SK-N-SH (cell line): ENCODE data around the gene PCED1B. TPM values are rescaled to one million over a fixed set of nuclear protein-coding genes. Genes with fewer than 3 reads are reported as not detected.

ENCODE experiments used
- CTCF ChIA-PET: fragments of 300-600, 350-600 bp; formaldehyde crosslinking; extraction: SDS; loops from one replicate; lab custom pipeline; 2021; lab: Yijun Ruan, JAX
- POLR2A ChIA-PET: fragments of 350-600 bp; sonication (Branson Sonifier 250); formaldehyde crosslinking; extraction: SDS; loops from one replicate; lab custom pipeline; 2020; ENCODE audit warnings: antibody characterized with exemption, inconsistent platforms; lab: Yijun Ruan, JAX
- DNase-seq: peaks from one replicate; pipeline ENCODE4 v3.0.0; 2012
- H2AFZ ChIP-seq: fragments of 200-600 bp; sonication (generic); 2 replicates; pipeline ENCODE4 v1.8.1; 2016; ENCODE audit warnings: antibody characterized with exemption, mild to moderate bottlenecking, low read depth
- H3F3A ChIP-seq: fragments of 200-600 bp; sonication (generic); replicated peaks from 2 replicates; pipeline ENCODE3; 2016; ENCODE audit warnings: antibody characterized with exemption, mild to moderate bottlenecking; ENCODE audit not compliant: insufficient read depth
- H3K27ac ChIP-seq, 2 experiments: fragments of 200-500 bp in 1 of 2; fragments of 200-600 bp in 1 of 2; sonication (Bioruptor generic) in 1 of 2; sonication (generic), shearing (Covaris generic) in 1 of 2; 2 replicates each; pipeline versions ENCODE4 v1.5.1 to v1.6.1; 2014 to 2016; ENCODE audit warnings: low read depth in 2 of 2, inconsistent platforms in 1 of 2, low read length in 1 of 2, mild to moderate bottlenecking in 1 of 2, mixed read lengths in 1 of 2
- H3K27me3 ChIP-seq: fragments of 200-600 bp; sonication (generic), shearing (Covaris generic); 2 replicates; pipeline ENCODE4 v1.6.1; 2016; ENCODE audit warnings: mixed run types; ENCODE audit not compliant: insufficient read depth
- H3K36me3 ChIP-seq, 2 experiments: fragments of 200-500 bp in 1 of 2; fragments of 200-600 bp in 1 of 2; sonication (Bioruptor generic) in 1 of 2; sonication (generic) in 1 of 2; replicated peaks in 1 of 2; 2 replicates each; pipeline versions ENCODE3 to v1.5.1; 2014 to 2016; ENCODE audit warnings: low read length in 1 of 2, mild to moderate bottlenecking in 1 of 2; ENCODE audit not compliant: insufficient read depth in 2 of 2, control insufficient read depth in 1 of 2
- H3K4me1 ChIP-seq, 2 experiments: fragments of 200-500 bp in 1 of 2; fragments of 200-600 bp in 1 of 2; sonication (Bioruptor generic) in 1 of 2; sonication (generic), shearing (Covaris generic) in 1 of 2; 2 replicates each; pipeline versions ENCODE4 v1.5.1 to v1.6.1; 2014 to 2016; ENCODE audit warnings: low read depth in 1 of 2, low read length in 1 of 2, mixed run types in 1 of 2; ENCODE audit not compliant: insufficient read depth in 2 of 2, control insufficient read depth in 1 of 2
- H3K4me2 ChIP-seq: fragments of 200-600 bp; sonication (generic), shearing (Covaris generic); 2 replicates; pipeline ENCODE4 v1.6.1; 2017; ENCODE audit warnings: mixed run types
- H3K4me3 ChIP-seq, 2 experiments: fragments of 200-500 bp in 1 of 2; fragments of 200-600 bp in 1 of 2; sonication (Bioruptor generic) in 1 of 2; sonication (generic), shearing (Covaris generic) in 1 of 2; 2 replicates each; pipeline versions ENCODE4 v1.5.1 to v1.8.1; 2014 to 2016; ENCODE audit warnings: low read depth in 2 of 2, inconsistent platforms in 1 of 2, low read length in 1 of 2, mild to moderate bottlenecking in 1 of 2, mixed read lengths in 1 of 2, moderate library complexity in 1 of 2
- H3K79me2 ChIP-seq: fragments of 200-600 bp; sonication (generic); 2 replicates; pipeline ENCODE4 v1.8.1; 2017; ENCODE audit warnings: mild to moderate bottlenecking; ENCODE audit not compliant: insufficient read depth
- H3K9ac ChIP-seq: fragments of 200-600 bp; sonication (generic); 2 replicates; pipeline ENCODE4 v1.6.1; 2017; ENCODE audit warnings: mixed run types
- H3K9me2 ChIP-seq: fragments of 200-600 bp; sonication (generic); 2 replicates; pipeline ENCODE4 v1.6.1; 2017; ENCODE audit warnings: mixed run types
- H3K9me3 ChIP-seq: fragments of 200-600 bp; sonication (generic); 2 replicates; pipeline ENCODE4 v1.6.1; 2017; ENCODE audit warnings: mixed run types, mild to moderate bottlenecking, moderate library complexity
- H4K20me1 ChIP-seq: fragments of 200-600 bp; sonication (generic); 2 replicates; pipeline ENCODE4 v1.6.1; 2017; ENCODE audit warnings: mild to moderate bottlenecking, mixed run types; ENCODE audit not compliant: insufficient read depth
- CHD2 ChIP-seq: fragments of 150-350 bp; IDR thresholded peaks from 2 replicates; pipeline ENCODE4 v1.6.1; 2018; ENCODE audit warnings: low read length; ENCODE audit not compliant: partially characterized antibody
- CTCF ChIP-seq: fragments of 200-600 bp; sonication (generic); IDR thresholded peaks from 2 replicates; pipeline ENCODE4 v1.6.1; 2017; ENCODE audit warnings: antibody characterized with exemption, mild to moderate bottlenecking, moderate library complexity
- EP300 ChIP-seq, 2 experiments: IDR thresholded peaks; 2 replicates each; pipeline versions ENCODE4 v1.4.0 to v1.6.1; 2012; ENCODE audit warnings: borderline replicate concordance in 1 of 2, low read depth in 1 of 2, low read length in 1 of 2
- FOSL2 ChIP-seq: IDR thresholded peaks from 2 replicates; pipeline ENCODE4 v1.4.0; 2012; ENCODE audit warnings: low read depth, mild to moderate bottlenecking, moderate library complexity, borderline replicate concordance
- FOXM1 ChIP-seq: IDR thresholded peaks from 2 replicates; pipeline ENCODE4 v1.4.0; 2012; ENCODE audit warnings: low read depth, mild to moderate bottlenecking
- GATA2 ChIP-seq: sonication (generic); formaldehyde crosslinking; IDR thresholded peaks from 2 replicates; pipeline ENCODE4 v1.5.0; 2020; ENCODE audit warnings: mild to moderate bottlenecking, missing genetic modification reagents
- IRF3 ChIP-seq: fragments of 150-350 bp; IDR thresholded peaks from 2 replicates; pipeline ENCODE4 v1.6.1; 2016; ENCODE audit warnings: mild to moderate bottlenecking, low read depth, low read length
- MAX ChIP-seq: IDR thresholded peaks from 2 replicates; pipeline ENCODE4 v1.4.0; 2012; ENCODE audit warnings: low read depth
- PBX3 ChIP-seq: IDR thresholded peaks from 2 replicates; pipeline ENCODE4; 2012
- POLR2AphosphoS5 ChIP-seq: IDR thresholded peaks from 2 replicates; pipeline ENCODE4 v1.6.1; 2012; ENCODE audit warnings: low read depth, low read length
- RAD21 ChIP-seq: IDR thresholded peaks from 2 replicates; pipeline ENCODE4 v1.6.1; 2012; ENCODE audit warnings: mild to moderate bottlenecking, low read length
- RCOR1 ChIP-seq: fragments of 150-350 bp; IDR thresholded peaks from 2 replicates; pipeline ENCODE4 v1.6.1; 2017; ENCODE audit warnings: antibody characterized with exemption, low read length
- RXRA ChIP-seq: IDR thresholded peaks from 2 replicates; pipeline ENCODE4 v1.4.0; 2012; ENCODE audit warnings: low read depth, mild to moderate bottlenecking, borderline replicate concordance
- SIN3A ChIP-seq: IDR thresholded peaks from 2 replicates; pipeline ENCODE4 v1.6.1; 2012; ENCODE audit warnings: low read depth, mild to moderate bottlenecking, low read length, moderate library complexity, borderline replicate concordance
- SMC3 ChIP-seq: IDR thresholded peaks from 2 replicates; pipeline ENCODE4 v1.6.1; 2012; ENCODE audit warnings: low read depth, low read length, improper control_type of control experiment
- TAF1 ChIP-seq: IDR thresholded peaks from 2 replicates; pipeline ENCODE4 v1.6.1; 2012; ENCODE audit warnings: low read depth, mild to moderate bottlenecking, low read length, moderate library complexity, borderline replicate concordance
- TEAD4 ChIP-seq: IDR thresholded peaks from 2 replicates; pipeline ENCODE4 v1.4.0; 2012; ENCODE audit warnings: mild to moderate bottlenecking, borderline replicate concordance; ENCODE audit not compliant: insufficient read depth
- YY1 ChIP-seq: IDR thresholded peaks from 2 replicates; pipeline ENCODE4 v1.4.0; 2012; ENCODE audit warnings: low read depth, mild to moderate bottlenecking
- ZBTB33 ChIP-seq: IDR thresholded peaks from 2 replicates; pipeline ENCODE4 v1.4.0; 2012; ENCODE audit warnings: low read depth, borderline replicate concordance
- WGBS: methylation state at CpG from one replicate; pipeline ENCODE4 v1.1.6; 2017; ENCODE audit warnings: low lambda C conversion rate; 5-methylcytosine and 5-hydroxymethylcytosine counted together
- polyA plus RNA-seq, 3 experiments: library from polyadenylated mRNA; depleted of rRNA; stranded (reverse); fragments of >200 nt; gene quantifications; 2 replicates each; pipeline ENCODE4 v1.2.3, GENCODE V29; 2012

The PCED1B gene
- polyA plus RNA-seq, 1 of the 3 experiments (the other 2 are of a cell fraction) = 0.21 TPM

- 4% methylated on average over 4 of the region's 4 CpGs for WGBS
Observed at GRCh38 chr12:47273191-47273626, 193.8 kb downstream of the PCED1B start.

More at GRCh38 chr12:47273191-47273626, 193.8 kb downstream of the PCED1B start:
- Histone ChIP-seq H3K9me3 (no peaks in the 10 kb centered on the region), H4K20me1 (no peaks in the 10 kb centered on the region), H3K9ac (no peak overlapping the region; the same call in 1 of the 2 replicates), H3K4me1 (peaks cover 0 to 16% of the 10 kb centered on the region in 2 experiments; a peak in 1 of 4 replicates), H2AFZ (no peak overlapping the region), H3K27ac (peak overlapping the region in 1 of 2 experiments; percentile 62; a peak in 2 of 4 replicates), H3K36me3 (no peaks in the 10 kb centered on the region), H3K9me2 (no peaks in the 10 kb centered on the region), H3K4me3 (no peak overlapping the region), H3K27me3 (no peaks in the 10 kb centered on the region), H3K4me2 (no peak overlapping the region), H3K79me2 (no peaks in the 10 kb centered on the region), H3F3A (no peaks in the 10 kb centered on the region)
- ChIA-PET CTCF (no interaction called here), POLR2A (no interaction called here)
- DNase-seq = no peak
- TF ChIP-seq RXRA (no peak), SMC3 (no peak), TEAD4 (no peak), PBX3 (no peak), EP300 (IDR thresholded peaks at IDR 0.05; ENCODE audit: borderline replicate concordance in 1 of 2, low read depth in 1 of 2, low read length in 1 of 2) (no peak), MAX (no peak), TAF1 (no peak), FOSL2 (no peak), ZBTB33 (no peak), GATA2 (CRISPR knock-in tag) (no peak), SIN3A (no peak), IRF3 (no peak), CHD2 (no peak), POLR2AphosphoS5 (no peak), CTCF (no peak), FOXM1 (no peak), RAD21 (no peak), YY1 (no peak), RCOR1 (no peak)
